ENCODE results near the gene ATP8A1.

ATP8A1 gene

DNA sequence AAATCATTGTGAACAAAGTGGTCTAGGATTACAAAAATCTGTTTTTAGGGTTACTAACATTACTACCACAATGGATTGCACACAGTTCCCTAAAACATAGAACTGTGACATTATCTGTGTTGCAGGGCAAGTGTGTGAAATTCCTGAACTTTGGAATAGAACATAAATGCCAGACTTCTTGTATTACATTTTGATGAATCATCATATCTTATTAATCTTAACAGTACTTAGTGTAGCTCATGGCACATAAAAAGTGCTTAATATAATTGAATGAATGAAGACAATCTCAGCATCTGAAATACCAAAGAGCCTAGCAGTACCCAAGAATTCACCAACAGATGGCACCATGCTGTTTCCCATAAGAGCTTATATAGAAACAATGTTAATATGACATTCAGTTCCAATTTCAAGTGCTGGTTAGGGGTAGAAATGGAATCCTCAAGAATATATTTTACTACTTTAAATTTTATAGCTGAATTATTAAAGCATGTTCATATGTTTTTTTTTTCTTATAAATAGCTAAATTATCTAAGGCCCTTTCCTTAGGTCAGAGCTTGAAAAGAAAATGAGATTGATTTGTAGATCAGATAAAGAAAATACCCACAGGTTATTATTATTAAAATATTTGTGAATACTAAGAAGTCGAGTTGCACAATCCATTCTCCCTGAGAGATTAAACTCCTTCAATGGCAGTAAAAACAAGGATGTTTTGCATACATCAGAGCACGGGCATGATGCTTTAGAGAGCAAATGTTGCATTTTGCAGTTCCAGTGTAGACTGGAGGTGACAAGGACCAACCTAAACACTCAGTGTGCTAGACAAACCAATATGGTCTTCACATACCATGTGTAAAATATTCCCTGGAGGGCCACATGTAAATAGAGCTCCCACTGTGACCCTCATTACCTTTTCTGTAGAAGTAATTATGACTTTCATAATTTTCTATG is 285.3 kb downstream of the ATP8A1 start:
- DNase-seq (ENCODE audit: extremely low read depth, low read depth), result peak; percentile 2
- no peak overlapping the region for H3K4me3 ChIP-seq (replicated peaks; ENCODE audit: low read depth, low read length)
- peak; percentile 18 for TF ChIP-seq CTCF (IDR thresholded peaks at IDR 0.05; ENCODE audit: low read depth, low read length, missing control alignments)

- no peak for TF ChIP-seq CTCF (IDR thresholded peaks at IDR 0.05; ENCODE audit: low read depth, low read length, missing control alignments)
- H3K4me3 ChIP-seq (replicated peaks; ENCODE audit: low read depth, low read length), result no peak overlapping the region
- DNase-seq (ENCODE audit: extremely low read depth, low read depth), result no peak
Observed at GRCh38 chr4:42369489-42369888, 287.4 kb downstream of the ATP8A1 start.

GRCh38 chr4:42366959-42367358 is 289.9 kb downstream of the ATP8A1 start:
- no peak for TF ChIP-seq CTCF (IDR thresholded peaks at IDR 0.05; ENCODE audit: low read depth, low read length, missing control alignments)
- no peak overlapping the region for H3K4me3 ChIP-seq (replicated peaks; ENCODE audit: low read depth, low read length)
- DNase-seq (ENCODE audit: extremely low read depth, low read depth), result no peak

DNA sequence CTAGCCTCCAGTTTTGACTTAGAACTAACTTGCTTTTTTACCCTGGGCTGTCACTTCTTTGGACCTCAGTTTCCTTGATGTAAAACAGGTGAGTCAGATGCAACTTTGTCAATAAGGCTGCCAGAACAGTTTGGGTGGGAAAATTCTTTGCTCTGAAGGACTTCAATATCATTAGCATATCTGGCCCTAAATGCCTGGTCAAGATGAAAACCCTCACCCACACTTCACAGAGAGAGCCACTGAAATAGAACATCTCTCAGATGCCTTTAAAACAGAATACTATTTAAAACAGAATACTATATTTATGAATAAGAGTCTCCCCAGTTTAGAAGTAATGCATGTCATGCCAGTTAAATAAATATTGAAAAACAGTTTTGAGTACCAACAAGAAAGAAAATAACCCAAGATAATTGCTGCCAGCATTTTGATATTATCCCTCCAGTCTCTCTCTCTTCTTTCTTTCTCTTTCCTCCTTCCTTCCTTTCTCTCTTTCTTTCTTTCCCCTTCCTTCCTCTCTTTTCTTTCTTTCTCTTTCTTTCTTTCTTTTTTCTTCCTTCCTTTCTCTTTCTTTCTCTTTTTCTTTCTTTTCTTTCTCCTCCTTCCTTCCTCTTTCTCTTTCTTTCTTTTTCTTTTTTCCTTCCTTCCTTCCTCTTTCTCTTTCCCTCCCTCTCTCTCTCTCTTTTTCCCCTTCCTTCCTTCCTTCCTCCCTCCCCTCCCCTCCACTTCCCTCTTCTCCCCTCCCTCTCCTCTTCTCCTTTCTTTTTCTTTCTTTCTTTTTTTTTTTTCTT is 292.4 kb downstream of the ATP8A1 start:
- no peak for TF ChIP-seq CTCF (IDR thresholded peaks at IDR 0.05; ENCODE audit: low read depth, low read length, missing control alignments)
- DNase-seq (ENCODE audit: extremely low read depth, low read depth), result no peak
- H3K4me3 ChIP-seq (replicated peaks; ENCODE audit: low read depth, low read length), result no peak overlapping the region

- no peak overlapping the region for H3K4me3 ChIP-seq (replicated peaks; ENCODE audit: low read depth, low read length)
- DNase-seq (ENCODE audit: extremely low read depth, low read depth), result no peak
- no peak for TF ChIP-seq CTCF (IDR thresholded peaks at IDR 0.05; ENCODE audit: low read depth, low read length, missing control alignments)
Observed at GRCh38 chr4:42363614-42364013, 293.3 kb downstream of the ATP8A1 start.

GRCh38 chr4:42362591-42362990 is 294.3 kb downstream of the ATP8A1 start:
- no peak for DNase-seq (ENCODE audit: extremely low read depth, low read depth)
- no peak overlapping the region for H3K4me3 ChIP-seq (replicated peaks; ENCODE audit: low read depth, low read length)
- no peak for TF ChIP-seq CTCF (IDR thresholded peaks at IDR 0.05; ENCODE audit: low read depth, low read length, missing control alignments)

Measured in HFF-Myc (cell line).